SK-N-SH (cell line): ENCODE results near the gene CNIH2. TPM values are rescaled to one million over a fixed set of nuclear protein-coding genes. Genes with fewer than 3 reads are reported as not detected.

Experiments used
- CTCF ChIA-PET: fragments of 300-600, 350-600 bp; formaldehyde crosslinking; extraction: SDS; loops from one replicate; lab custom pipeline; 2021; lab: Yijun Ruan, JAX
- POLR2A ChIA-PET: fragments of 350-600 bp; sonication (Branson Sonifier 250); formaldehyde crosslinking; extraction: SDS; loops from one replicate; lab custom pipeline; 2020; ENCODE audit warnings: antibody characterized with exemption, inconsistent platforms; lab: Yijun Ruan, JAX
- DNase-seq: peaks from one replicate; pipeline ENCODE4 v3.0.0; 2012
- H2AFZ ChIP-seq: fragments of 200-600 bp; sonication (generic); 2 replicates; pipeline ENCODE4 v1.8.1; 2016; ENCODE audit warnings: antibody characterized with exemption, mild to moderate bottlenecking, low read depth
- H3F3A ChIP-seq: fragments of 200-600 bp; sonication (generic); replicated peaks from 2 replicates; pipeline ENCODE3; 2016; ENCODE audit warnings: antibody characterized with exemption, mild to moderate bottlenecking; ENCODE audit not compliant: insufficient read depth
- H3K27ac ChIP-seq, 2 experiments: fragments of 200-500 bp in 1 of 2; fragments of 200-600 bp in 1 of 2; sonication (Bioruptor generic) in 1 of 2; sonication (generic), shearing (Covaris generic) in 1 of 2; 2 replicates each; pipeline versions ENCODE4 v1.5.1 to v1.6.1; 2014 to 2016; ENCODE audit warnings: low read depth in 2 of 2, inconsistent platforms in 1 of 2, low read length in 1 of 2, mild to moderate bottlenecking in 1 of 2, mixed read lengths in 1 of 2
- H3K27me3 ChIP-seq: fragments of 200-600 bp; sonication (generic), shearing (Covaris generic); 2 replicates; pipeline ENCODE4 v1.6.1; 2016; ENCODE audit warnings: mixed run types; ENCODE audit not compliant: insufficient read depth
- H3K36me3 ChIP-seq, 2 experiments: fragments of 200-500 bp in 1 of 2; fragments of 200-600 bp in 1 of 2; sonication (Bioruptor generic) in 1 of 2; sonication (generic) in 1 of 2; replicated peaks in 1 of 2; 2 replicates each; pipeline versions ENCODE3 to v1.5.1; 2014 to 2016; ENCODE audit warnings: low read length in 1 of 2, mild to moderate bottlenecking in 1 of 2; ENCODE audit not compliant: insufficient read depth in 2 of 2, control insufficient read depth in 1 of 2
- H3K4me1 ChIP-seq, 2 experiments: fragments of 200-500 bp in 1 of 2; fragments of 200-600 bp in 1 of 2; sonication (Bioruptor generic) in 1 of 2; sonication (generic), shearing (Covaris generic) in 1 of 2; 2 replicates each; pipeline versions ENCODE4 v1.5.1 to v1.6.1; 2014 to 2016; ENCODE audit warnings: low read depth in 1 of 2, low read length in 1 of 2, mixed run types in 1 of 2; ENCODE audit not compliant: insufficient read depth in 2 of 2, control insufficient read depth in 1 of 2
- H3K4me2 ChIP-seq: fragments of 200-600 bp; sonication (generic), shearing (Covaris generic); 2 replicates; pipeline ENCODE4 v1.6.1; 2017; ENCODE audit warnings: mixed run types
- H3K4me3 ChIP-seq, 2 experiments: fragments of 200-500 bp in 1 of 2; fragments of 200-600 bp in 1 of 2; sonication (Bioruptor generic) in 1 of 2; sonication (generic), shearing (Covaris generic) in 1 of 2; 2 replicates each; pipeline versions ENCODE4 v1.5.1 to v1.8.1; 2014 to 2016; ENCODE audit warnings: low read depth in 2 of 2, inconsistent platforms in 1 of 2, low read length in 1 of 2, mild to moderate bottlenecking in 1 of 2, mixed read lengths in 1 of 2, moderate library complexity in 1 of 2
- H3K79me2 ChIP-seq: fragments of 200-600 bp; sonication (generic); 2 replicates; pipeline ENCODE4 v1.8.1; 2017; ENCODE audit warnings: mild to moderate bottlenecking; ENCODE audit not compliant: insufficient read depth
- H3K9ac ChIP-seq: fragments of 200-600 bp; sonication (generic); 2 replicates; pipeline ENCODE4 v1.6.1; 2017; ENCODE audit warnings: mixed run types
- H3K9me2 ChIP-seq: fragments of 200-600 bp; sonication (generic); 2 replicates; pipeline ENCODE4 v1.6.1; 2017; ENCODE audit warnings: mixed run types
- H3K9me3 ChIP-seq: fragments of 200-600 bp; sonication (generic); 2 replicates; pipeline ENCODE4 v1.6.1; 2017; ENCODE audit warnings: mixed run types, mild to moderate bottlenecking, moderate library complexity
- H4K20me1 ChIP-seq: fragments of 200-600 bp; sonication (generic); 2 replicates; pipeline ENCODE4 v1.6.1; 2017; ENCODE audit warnings: mild to moderate bottlenecking, mixed run types; ENCODE audit not compliant: insufficient read depth
- CHD2 ChIP-seq: fragments of 150-350 bp; IDR thresholded peaks from 2 replicates; pipeline ENCODE4 v1.6.1; 2018; ENCODE audit warnings: low read length; ENCODE audit not compliant: partially characterized antibody
- ELF1 ChIP-seq: IDR thresholded peaks from 2 replicates; pipeline ENCODE4 v1.4.0; 2012
- EP300 ChIP-seq, 2 experiments: IDR thresholded peaks; 2 replicates each; pipeline versions ENCODE4 v1.4.0 to v1.6.1; 2012; ENCODE audit warnings: borderline replicate concordance in 1 of 2, low read depth in 1 of 2, low read length in 1 of 2
- FOXJ3 ChIP-seq: sonication (generic); formaldehyde crosslinking; IDR thresholded peaks from 2 replicates; pipeline ENCODE4 v1.5.1; 2020; ENCODE audit warnings: mild to moderate bottlenecking, missing genetic modification reagents
- FOXM1 ChIP-seq: IDR thresholded peaks from 2 replicates; pipeline ENCODE4 v1.4.0; 2012; ENCODE audit warnings: low read depth, mild to moderate bottlenecking
- GABPA ChIP-seq: IDR thresholded peaks from 2 replicates; pipeline ENCODE4 v1.4.0; 2012; ENCODE audit warnings: low read depth, mild to moderate bottlenecking
- JUND ChIP-seq: IDR thresholded peaks from 2 replicates; pipeline ENCODE4 v1.4.0; 2012
- MXI1 ChIP-seq: IDR thresholded peaks from 2 replicates; pipeline ENCODE4 v1.6.1; 2012; ENCODE audit warnings: mild to moderate bottlenecking, low read depth, low read length, improper control_type of control experiment
- NFIC ChIP-seq: IDR thresholded peaks from 2 replicates; pipeline ENCODE4 v1.4.0; 2012; ENCODE audit warnings: borderline replicate concordance
- POLR2AphosphoS5 ChIP-seq: IDR thresholded peaks from 2 replicates; pipeline ENCODE4 v1.6.1; 2012; ENCODE audit warnings: low read depth, low read length
- RAD21 ChIP-seq: IDR thresholded peaks from 2 replicates; pipeline ENCODE4 v1.6.1; 2012; ENCODE audit warnings: mild to moderate bottlenecking, low read length
- RCOR1 ChIP-seq: fragments of 150-350 bp; IDR thresholded peaks from 2 replicates; pipeline ENCODE4 v1.6.1; 2017; ENCODE audit warnings: antibody characterized with exemption, low read length
- RFX5 ChIP-seq: IDR thresholded peaks from 2 replicates; pipeline ENCODE4 v1.6.1; 2012; ENCODE audit warnings: mild to moderate bottlenecking, improper control_type of control experiment, low read length
- SIN3A ChIP-seq: IDR thresholded peaks from 2 replicates; pipeline ENCODE4 v1.6.1; 2012; ENCODE audit warnings: low read depth, mild to moderate bottlenecking, low read length, moderate library complexity, borderline replicate concordance
- SMC3 ChIP-seq: IDR thresholded peaks from 2 replicates; pipeline ENCODE4 v1.6.1; 2012; ENCODE audit warnings: low read depth, low read length, improper control_type of control experiment
- TEAD4 ChIP-seq: IDR thresholded peaks from 2 replicates; pipeline ENCODE4 v1.4.0; 2012; ENCODE audit warnings: mild to moderate bottlenecking, borderline replicate concordance; ENCODE audit not compliant: insufficient read depth
- WGBS: methylation state at CpG from one replicate; pipeline ENCODE4 v1.1.6; 2017; ENCODE audit warnings: low lambda C conversion rate; 5-methylcytosine and 5-hydroxymethylcytosine counted together
- polyA plus RNA-seq, 3 experiments: library from polyadenylated mRNA; depleted of rRNA; stranded (reverse); fragments of >200 nt; gene quantifications; 2 replicates each; pipeline ENCODE4 v1.2.3, GENCODE V29; 2012
- TF ChIP-seq, protein P1 (sequence below): IDR thresholded peaks from 2 replicates; pipeline ENCODE4 v1.4.0; 2012; ENCODE audit warnings: low read depth, borderline replicate concordance
- TF ChIP-seq, protein P2 (sequence below): fragments of 200-600 bp; sonication (generic); IDR thresholded peaks from 2 replicates; pipeline ENCODE4 v1.6.1; 2017; ENCODE audit warnings: antibody characterized with exemption, mild to moderate bottlenecking, moderate library complexity
- TF ChIP-seq, protein P3 (sequence below): fragments of 150-350 bp; IDR thresholded peaks from 2 replicates; pipeline ENCODE4 v1.6.1; 2017; ENCODE audit warnings: antibody characterized with exemption, low read length, low read depth, borderline replicate concordance
- TF ChIP-seq, protein P4 (sequence below): fragments of 150-350 bp; IDR thresholded peaks from 2 replicates; pipeline ENCODE4 v1.6.1; 2016; ENCODE audit warnings: mild to moderate bottlenecking, low read depth, low read length
- TF ChIP-seq, protein P5 (sequence below): IDR thresholded peaks from 2 replicates; pipeline ENCODE4 v1.6.1; 2012; ENCODE audit warnings: mild to moderate bottlenecking, low read depth, low read length, moderate library complexity
- TF ChIP-seq, protein P6 (sequence below): IDR thresholded peaks from 2 replicates; pipeline ENCODE4 v1.4.0; 2012; ENCODE audit warnings: low read depth

The CNIH2 gene
- polyA plus RNA-seq, 1 of the 3 experiments (the other 2 are of a cell fraction) = 11.8 TPM

DNA sequence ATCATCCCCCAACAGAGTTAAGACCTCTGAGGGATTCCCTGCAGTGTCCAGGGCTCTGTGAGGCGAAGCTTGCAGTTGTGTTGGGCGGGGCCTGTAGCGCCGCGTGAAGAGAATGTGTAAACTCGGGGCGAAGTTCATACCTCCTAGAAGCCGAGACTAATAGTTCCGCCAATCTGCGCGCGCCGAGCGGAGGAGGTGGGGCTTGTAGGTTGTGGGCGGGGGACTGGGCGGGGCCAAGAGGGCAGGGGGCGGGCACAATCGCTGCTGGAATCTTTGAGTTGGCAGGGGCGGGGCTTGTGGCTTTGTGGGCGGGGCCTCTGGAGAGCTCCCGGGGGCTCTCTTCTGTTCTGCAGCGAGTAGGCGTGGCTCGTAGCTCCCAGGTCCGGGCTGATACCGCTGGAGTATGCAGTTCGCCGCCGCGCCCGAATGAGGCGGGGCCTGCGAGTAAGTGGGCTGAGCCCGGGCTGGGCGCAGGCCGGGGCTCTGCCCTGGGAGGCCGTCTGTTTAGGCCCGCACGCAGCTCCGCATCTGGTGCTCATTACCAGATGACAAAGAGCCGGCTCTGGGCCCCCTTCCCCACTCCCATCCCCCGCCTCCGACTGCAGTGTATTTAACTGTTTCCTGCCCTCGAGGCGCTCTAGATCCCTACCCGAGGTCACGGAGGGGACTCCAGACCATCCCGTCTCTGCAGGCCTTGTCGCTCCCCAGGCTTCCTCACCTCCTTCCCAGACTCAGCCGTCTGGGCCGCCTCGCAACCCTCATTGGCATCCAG lies 34.8 kb downstream of the CNIH2 start:
- Histone ChIP-seq H3K4me3 (peak overlapping the region; percentile 59 to 70), H3K79me2 (no peaks in the 10 kb centered on the region), H3K9ac (peak overlapping the region; percentile 75), H2AFZ (peak overlapping the region; percentile 88), H3K4me2 (peak overlapping the region; percentile 81), H3K9me3 (no peaks in the 10 kb centered on the region), H3K36me3 (no peaks in the 10 kb centered on the region), H4K20me1 (no peaks in the 10 kb centered on the region), H3K9me2 (no peaks in the 10 kb centered on the region), H3K27me3 (no peaks in the 10 kb centered on the region), H3K4me1 (peaks cover 17 to 56% of the 10 kb centered on the region in 2 experiments), H3K27ac (peak overlapping the region; percentile 94 to 100), H3F3A (peaks cover 15% of the 10 kb centered on the region)
- DNase-seq = peak; percentile 94
- 3% methylated on average over 31 of the region's 52 CpGs for WGBS
- ChIA-PET POLR2A (interaction anchor here (0.6 to 3.1 kb wide), 16 partner anchors 10 to 1108 kb away, joined by 3 to 33 read pairs (median 4); partner anchors contain the start of genes B4GAT1, BRMS1, MRPL11 and RAB1B), CTCF (interaction anchor here (0.7 to 12.4 kb wide), 20 partner anchors 9 to 426 kb away, joined by 3 to 280 read pairs (median 24); partner anchors contain the start of genes B4GAT1, BRMS1, CNIH2 and MRPL11)
- TF ChIP-seq SMC3 (no peak), NFIC (no peak), GABPA (no peak), EP300 (IDR thresholded peaks at IDR 0.05; ENCODE audit: borderline replicate concordance in 1 of 2, low read depth in 1 of 2, low read length in 1 of 2) (peak; percentile 51 to 54; a peak in 2 of 4 replicates), FOXJ3 (peak; percentile 67; the same call in 1 of the 2 replicates), CHD2 (peak; percentile 78), RAD21 (no peak), TEAD4 (no peak), MXI1 (no peak), RFX5 (no peak), RCOR1 (peak; percentile 20; the same call in 1 of the 2 replicates), ELF1 (0 out of 2 replicates have a peak, but pooled peaks have one; percentile 4), POLR2AphosphoS5 (peak; percentile 55; the same call in 1 of the 2 replicates), SIN3A (peak; percentile 85), FOXM1 (no peak), JUND (no peak; the same call in 1 of the 2 replicates)
- TF ChIP-seq, protein P1, sequence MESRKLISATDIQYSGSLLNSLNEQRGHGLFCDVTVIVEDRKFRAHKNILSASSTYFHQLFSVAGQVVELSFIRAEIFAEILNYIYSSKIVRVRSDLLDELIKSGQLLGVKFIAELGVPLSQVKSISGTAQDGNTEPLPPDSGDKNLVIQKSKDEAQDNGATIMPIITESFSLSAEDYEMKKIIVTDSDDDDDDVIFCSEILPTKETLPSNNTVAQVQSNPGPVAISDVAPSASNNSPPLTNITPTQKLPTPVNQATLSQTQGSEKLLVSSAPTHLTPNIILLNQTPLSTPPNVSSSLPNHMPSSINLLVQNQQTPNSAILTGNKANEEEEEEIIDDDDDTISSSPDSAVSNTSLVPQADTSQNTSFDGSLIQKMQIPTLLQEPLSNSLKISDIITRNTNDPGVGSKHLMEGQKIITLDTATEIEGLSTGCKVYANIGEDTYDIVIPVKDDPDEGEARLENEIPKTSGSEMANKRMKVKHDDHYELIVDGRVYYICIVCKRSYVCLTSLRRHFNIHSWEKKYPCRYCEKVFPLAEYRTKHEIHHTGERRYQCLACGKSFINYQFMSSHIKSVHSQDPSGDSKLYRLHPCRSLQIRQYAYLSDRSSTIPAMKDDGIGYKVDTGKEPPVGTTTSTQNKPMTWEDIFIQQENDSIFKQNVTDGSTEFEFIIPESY = no peak
- TF ChIP-seq, protein P2, sequence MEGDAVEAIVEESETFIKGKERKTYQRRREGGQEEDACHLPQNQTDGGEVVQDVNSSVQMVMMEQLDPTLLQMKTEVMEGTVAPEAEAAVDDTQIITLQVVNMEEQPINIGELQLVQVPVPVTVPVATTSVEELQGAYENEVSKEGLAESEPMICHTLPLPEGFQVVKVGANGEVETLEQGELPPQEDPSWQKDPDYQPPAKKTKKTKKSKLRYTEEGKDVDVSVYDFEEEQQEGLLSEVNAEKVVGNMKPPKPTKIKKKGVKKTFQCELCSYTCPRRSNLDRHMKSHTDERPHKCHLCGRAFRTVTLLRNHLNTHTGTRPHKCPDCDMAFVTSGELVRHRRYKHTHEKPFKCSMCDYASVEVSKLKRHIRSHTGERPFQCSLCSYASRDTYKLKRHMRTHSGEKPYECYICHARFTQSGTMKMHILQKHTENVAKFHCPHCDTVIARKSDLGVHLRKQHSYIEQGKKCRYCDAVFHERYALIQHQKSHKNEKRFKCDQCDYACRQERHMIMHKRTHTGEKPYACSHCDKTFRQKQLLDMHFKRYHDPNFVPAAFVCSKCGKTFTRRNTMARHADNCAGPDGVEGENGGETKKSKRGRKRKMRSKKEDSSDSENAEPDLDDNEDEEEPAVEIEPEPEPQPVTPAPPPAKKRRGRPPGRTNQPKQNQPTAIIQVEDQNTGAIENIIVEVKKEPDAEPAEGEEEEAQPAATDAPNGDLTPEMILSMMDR = no peak
- TF ChIP-seq, protein P3, sequence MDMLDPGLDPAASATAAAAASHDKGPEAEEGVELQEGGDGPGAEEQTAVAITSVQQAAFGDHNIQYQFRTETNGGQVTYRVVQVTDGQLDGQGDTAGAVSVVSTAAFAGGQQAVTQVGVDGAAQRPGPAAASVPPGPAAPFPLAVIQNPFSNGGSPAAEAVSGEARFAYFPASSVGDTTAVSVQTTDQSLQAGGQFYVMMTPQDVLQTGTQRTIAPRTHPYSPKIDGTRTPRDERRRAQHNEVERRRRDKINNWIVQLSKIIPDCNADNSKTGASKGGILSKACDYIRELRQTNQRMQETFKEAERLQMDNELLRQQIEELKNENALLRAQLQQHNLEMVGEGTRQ = no peak
- TF ChIP-seq, protein P4, sequence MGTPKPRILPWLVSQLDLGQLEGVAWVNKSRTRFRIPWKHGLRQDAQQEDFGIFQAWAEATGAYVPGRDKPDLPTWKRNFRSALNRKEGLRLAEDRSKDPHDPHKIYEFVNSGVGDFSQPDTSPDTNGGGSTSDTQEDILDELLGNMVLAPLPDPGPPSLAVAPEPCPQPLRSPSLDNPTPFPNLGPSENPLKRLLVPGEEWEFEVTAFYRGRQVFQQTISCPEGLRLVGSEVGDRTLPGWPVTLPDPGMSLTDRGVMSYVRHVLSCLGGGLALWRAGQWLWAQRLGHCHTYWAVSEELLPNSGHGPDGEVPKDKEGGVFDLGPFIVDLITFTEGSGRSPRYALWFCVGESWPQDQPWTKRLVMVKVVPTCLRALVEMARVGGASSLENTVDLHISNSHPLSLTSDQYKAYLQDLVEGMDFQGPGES = no peak
- TF ChIP-seq, protein P5, sequence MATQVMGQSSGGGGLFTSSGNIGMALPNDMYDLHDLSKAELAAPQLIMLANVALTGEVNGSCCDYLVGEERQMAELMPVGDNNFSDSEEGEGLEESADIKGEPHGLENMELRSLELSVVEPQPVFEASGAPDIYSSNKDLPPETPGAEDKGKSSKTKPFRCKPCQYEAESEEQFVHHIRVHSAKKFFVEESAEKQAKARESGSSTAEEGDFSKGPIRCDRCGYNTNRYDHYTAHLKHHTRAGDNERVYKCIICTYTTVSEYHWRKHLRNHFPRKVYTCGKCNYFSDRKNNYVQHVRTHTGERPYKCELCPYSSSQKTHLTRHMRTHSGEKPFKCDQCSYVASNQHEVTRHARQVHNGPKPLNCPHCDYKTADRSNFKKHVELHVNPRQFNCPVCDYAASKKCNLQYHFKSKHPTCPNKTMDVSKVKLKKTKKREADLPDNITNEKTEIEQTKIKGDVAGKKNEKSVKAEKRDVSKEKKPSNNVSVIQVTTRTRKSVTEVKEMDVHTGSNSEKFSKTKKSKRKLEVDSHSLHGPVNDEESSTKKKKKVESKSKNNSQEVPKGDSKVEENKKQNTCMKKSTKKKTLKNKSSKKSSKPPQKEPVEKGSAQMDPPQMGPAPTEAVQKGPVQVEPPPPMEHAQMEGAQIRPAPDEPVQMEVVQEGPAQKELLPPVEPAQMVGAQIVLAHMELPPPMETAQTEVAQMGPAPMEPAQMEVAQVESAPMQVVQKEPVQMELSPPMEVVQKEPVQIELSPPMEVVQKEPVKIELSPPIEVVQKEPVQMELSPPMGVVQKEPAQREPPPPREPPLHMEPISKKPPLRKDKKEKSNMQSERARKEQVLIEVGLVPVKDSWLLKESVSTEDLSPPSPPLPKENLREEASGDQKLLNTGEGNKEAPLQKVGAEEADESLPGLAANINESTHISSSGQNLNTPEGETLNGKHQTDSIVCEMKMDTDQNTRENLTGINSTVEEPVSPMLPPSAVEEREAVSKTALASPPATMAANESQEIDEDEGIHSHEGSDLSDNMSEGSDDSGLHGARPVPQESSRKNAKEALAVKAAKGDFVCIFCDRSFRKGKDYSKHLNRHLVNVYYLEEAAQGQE = peak; percentile 2; the same call in 1 of the 2 replicates
- TF ChIP-seq, protein P6, sequence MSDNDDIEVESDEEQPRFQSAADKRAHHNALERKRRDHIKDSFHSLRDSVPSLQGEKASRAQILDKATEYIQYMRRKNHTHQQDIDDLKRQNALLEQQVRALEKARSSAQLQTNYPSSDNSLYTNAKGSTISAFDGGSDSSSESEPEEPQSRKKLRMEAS = 0 out of 2 replicates have a peak, but pooled peaks have one; percentile 14
